ENCODE measurements around the gene CCDC159.
"Not testable (repeated sequence)": the region's sequence is repeated elsewhere in the genome, so short reads cannot be mapped to it uniquely, and the experiment has no call there.

The CCDC159 gene

GRCh38 chr19:11338569-11339253 is 7.6 kb upstream of the CCDC159 start:
- no peak for FAIRE-seq

- no peak for FAIRE-seq
These were observed 6.8 kb upstream of the CCDC159 start, which contains the start of gene RAB3D for GRCh38 chr19:11339254-11340098. RAB3D (minus strand) TSS chr19:11339657; CDS start chr19:11337399, 2,258 bp downstream.

GRCh38 chr19:11340099-11340467 is 6.2 kb upstream of the CCDC159 start:
- not testable (repeated sequence) for FAIRE-seq

- no peak for FAIRE-seq
These were observed 3.9 kb upstream of the CCDC159 start for GRCh38 chr19:11342429-11342828.

DNA sequence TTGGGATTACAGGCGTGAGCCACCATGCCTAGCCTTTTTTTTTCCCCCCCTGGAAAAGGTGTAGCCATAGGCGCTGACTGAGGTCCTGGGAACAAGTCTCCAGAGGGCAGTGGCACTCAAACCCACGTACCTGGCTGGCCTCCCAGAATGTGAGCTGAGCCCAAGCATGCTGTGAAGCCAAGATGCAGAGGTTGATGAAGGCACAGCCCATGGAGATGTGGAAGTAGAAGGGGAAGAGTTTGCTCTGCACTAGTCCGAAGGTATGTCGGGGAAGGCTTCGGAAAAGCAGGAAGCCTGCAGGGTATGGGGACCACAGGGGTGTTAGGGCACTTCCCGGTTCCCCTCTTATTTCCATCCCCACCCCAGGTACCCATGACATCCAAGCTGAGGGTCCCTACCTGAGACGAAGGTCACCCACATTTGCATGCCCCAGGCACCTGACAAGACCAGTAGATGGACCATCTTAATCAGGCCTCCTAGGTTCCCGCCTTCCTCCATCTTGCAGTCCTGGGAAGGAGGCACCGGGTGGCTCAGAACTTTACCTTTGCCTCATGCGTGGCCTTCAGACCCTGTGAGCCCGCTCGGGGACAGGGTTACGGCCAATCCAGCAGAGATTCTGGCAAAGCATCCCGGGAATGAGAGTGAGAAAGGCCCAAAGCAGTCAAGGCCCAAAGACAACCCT is 1.1 kb upstream of the CCDC159 start:
- FAIRE-seq: no peak

- FAIRE-seq: no peak
These were observed 1.3 kb downstream of the CCDC159 start for GRCh38 chr19:11347546-11348039.

GRCh38 chr19:11349171-11349570 is 2.9 kb downstream of the CCDC159 start:
- no peak for FAIRE-seq

DNA sequence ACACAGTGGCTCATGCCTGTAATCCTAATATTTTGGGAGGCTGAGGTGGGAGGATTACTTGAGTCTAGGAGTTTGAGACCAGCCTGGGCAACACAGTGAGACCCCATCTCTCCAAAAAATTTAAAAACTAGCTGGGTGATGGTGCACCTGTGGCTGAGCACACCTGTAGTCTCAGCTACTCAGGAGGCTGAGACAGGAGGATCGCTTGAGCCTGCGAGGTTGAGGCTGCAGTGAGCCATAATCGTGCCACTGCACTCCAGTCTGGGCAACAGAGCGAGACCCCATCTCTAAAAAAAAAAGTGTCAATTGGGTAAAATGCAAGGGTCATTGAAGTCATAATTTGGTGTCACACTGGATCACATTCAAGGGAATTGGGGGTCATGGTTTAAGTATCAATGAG is 7.8 kb downstream of the CCDC159 start:
- not testable (repeated sequence) for FAIRE-seq

DNA sequence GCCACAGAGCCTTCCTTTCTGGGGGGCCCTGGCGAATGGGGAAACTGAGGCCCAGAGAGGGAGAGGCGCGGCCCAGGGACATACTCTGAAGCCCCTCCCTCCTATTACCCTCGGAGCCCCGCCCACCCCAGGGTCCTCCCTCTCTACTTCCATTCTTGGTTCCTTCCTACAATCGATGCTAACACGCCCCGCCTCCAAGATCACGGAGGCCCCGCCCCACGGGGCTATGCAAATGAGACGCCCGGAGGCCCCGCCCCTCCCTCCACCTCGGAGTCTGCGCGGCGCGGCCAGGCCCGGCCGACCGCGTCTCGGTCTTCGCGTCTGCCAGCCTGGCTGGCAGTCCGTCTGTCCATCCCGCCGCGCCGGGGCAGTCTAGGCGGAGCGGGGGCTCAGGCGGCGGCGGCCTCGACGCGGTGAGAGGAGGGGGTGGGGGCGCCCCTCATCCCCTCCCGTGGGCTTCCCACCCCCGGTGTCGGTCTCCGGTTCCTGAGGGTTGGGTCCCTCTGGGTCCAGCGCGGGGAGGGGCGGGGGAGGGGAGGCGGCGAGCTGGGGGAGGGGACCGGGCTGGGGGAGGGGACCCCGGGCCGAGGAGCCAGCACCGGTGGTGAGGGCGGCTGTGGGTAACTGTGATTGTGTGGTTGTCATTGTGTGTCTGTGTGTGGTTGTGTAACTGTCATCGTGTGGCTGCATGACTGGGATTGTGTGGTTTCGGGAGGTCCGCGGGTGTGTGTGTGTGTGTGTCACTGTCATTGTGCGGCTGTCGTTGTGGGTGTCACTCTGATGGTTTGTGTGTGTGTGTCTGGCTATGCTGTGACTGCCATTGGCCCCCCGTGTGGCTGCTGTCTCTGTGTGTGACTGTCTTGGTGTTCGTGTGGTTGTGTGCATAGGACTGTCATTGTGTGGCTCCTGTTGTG is 9.1 kb downstream of the CCDC159 start, which contains the start of gene PLPPR2:
TSS of gene PLPPR2 (plus strand) at position 273 of the 914 bp plus-strand sequence. CDS start 2,242 bp downstream, outside the sequence.
- no peak for FAIRE-seq

DNA sequence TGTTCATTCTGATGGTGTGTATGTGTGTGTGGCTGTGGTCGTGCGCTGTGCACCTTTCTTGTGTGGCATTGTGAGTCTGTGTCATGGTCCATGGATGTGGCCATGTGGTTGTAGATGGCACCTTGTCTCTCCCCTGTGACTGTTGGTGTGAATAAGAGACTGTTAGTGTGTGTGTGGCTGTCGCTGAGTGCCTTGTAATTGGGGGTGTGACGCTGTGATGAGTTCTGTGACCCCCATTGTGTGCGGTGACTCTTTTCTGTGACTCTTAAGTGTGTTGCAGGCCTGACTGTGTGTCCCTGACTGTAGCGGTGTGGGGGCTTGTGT is 9.7 kb downstream of the CCDC159 start:
- no peak for FAIRE-seq

DNA sequence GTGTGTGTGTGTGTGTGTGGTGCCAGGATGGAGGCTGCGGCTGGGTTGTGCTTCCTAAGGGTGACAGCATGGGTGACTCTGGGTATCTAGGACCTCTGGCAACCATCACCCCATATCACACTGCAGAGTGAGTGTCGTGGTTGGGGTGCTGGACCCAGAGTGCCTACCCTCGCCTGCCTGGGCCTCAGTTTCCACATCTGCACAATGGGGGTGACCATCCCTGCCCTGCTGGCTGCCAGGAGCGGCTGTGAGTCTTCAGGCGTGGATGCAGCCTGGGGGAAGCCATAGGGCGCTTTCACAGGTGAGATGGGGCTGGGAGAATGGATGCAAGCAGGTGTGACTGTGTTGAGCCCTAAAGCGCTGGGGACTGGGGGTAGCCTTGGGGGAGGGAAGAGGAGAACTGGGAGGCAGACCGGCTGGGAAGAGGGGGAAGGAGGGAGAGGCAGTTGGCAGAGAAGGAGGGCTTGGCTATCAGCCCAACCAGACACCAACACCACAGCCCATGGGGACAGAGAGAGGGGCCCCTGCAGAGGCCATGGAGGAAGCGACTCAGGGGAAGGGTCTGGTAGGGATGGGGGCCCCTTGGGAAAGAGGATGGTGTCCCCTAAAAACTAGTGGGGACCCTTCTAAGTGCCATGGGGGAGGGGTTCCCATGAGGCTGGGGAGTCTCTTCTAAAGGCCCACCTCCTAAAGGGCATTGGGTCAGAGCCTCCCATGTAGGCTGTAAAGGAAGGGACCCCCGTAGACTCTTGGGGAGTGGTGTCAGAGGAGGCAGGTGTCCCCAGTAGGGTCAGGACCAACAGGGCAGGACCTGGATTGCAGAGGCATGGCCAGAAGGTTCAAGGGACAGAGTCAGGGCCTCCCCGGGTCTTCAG is 10.6 kb downstream of the CCDC159 start:
- no peak for FAIRE-seq

- no peak for FAIRE-seq
These were observed 13.1 kb downstream of the CCDC159 start for GRCh38 chr19:11359421-11359820.

GRCh38 chr19:11361037-11361770 is 14.9 kb downstream of the CCDC159 start:
- FAIRE-seq: no peak

DNA sequence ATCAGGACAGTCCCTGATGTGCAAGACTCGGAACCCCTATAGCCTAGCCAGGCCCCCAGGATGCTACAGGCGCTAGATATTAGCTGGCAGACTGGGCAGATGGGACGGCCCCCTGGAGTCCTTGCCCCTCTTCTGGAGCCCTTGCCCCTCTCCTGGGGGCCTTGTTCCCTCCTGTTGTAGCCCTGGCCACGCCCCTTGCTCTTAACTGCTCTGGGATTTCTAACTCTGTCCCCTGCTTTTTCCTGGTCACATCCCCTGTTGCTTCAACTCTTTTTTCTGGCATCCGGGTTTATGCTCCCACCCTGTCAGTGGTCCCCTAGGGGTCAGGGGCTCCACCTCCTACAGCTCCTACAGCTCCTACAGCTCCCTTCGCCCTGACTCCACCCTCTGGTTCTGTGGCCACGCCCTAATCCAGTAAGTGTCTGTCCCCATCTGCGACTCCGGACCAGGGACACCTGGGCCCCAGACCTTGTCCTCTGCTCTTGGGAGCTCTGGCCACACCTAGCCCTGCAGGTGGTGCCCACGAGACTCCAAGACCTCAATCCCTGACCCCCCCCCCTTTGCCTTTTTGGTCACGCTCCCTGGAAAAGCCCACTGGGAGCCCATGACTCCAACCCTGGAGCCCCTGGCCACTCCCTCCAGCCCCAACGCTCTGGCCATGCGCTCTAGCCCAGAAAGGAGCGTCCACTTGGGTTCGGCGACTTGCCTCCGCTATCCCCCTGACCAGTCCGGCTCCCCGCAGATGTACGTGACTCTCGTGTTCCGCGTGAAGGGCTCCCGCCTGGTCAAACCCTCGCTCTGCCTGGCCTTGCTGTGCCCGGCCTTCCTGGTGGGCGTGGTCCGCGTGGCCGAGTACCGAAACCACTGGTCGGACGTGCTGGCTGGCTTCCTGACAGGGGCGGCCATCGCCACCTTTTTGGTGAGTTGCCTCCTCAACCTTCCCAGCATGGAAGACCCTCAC is 15.7 kb downstream of the CCDC159 start:
- no peak for FAIRE-seq

DNA sequence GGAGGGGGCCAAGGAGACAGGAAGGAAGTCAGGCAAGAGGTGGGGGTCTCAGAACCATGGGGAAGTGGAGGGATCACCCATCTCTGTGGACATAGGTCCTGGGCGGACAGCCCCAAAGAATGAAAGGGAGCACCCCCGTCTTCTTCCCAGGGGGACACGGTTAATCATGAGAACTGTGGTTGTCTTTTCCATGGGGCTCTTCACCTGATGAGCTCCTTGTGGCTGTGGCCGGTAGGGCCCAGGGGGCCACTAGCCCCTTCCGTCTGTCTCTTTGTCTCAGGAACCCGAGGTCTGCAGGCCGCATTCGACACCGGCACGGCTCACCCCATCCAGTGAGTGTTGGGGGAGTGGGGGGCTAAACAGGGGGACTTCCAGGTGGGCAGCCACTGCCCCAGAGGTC is 17.6 kb downstream of the CCDC159 start:
- no peak for FAIRE-seq

- no peak for FAIRE-seq
These were observed 18.1 kb downstream of the CCDC159 start for GRCh38 chr19:11364296-11364904.

DNA sequence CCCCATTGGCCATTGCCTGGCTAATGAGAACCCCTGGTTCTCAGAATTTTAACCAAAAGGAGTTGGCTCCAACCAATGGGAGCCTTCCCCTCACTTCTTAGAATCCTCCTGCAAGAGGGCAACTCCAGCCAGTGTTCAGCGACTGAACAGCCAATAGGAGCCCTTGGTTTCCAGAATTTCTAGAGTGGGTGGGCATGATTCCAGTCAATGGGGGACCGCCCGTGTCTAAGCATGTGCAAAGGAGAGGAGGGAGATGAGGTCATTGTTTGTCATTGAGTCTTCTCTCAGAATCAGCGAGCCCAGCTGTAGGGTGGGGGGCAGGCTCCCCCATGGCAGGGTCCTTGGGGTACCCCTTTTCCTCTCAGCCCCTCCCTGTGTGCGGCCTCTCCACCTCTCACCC is 18.6 kb downstream of the CCDC159 start:
- no peak for FAIRE-seq

GRCh38 chr19:11365557-11366117 is 19.3 kb downstream of the CCDC159 start:
- FAIRE-seq: no peak

Data from colon (tissue), 2 donors.